RWPE2 (cell line): ENCODE data around the gene CDH20.

Experiments used
- ATAC-seq: fragments of 200-7000 bp; cut with Tn5 transposase; 3 replicates; pipeline ENCODE4 v1.9.1; 2021; ENCODE audit warnings: low read depth
- DNase-seq: peaks from one replicate; pipeline ENCODE4 v3.0.0-alpha.2; 2020; ENCODE audit warnings: low spot score
- H3K27ac ChIP-seq: fragments of 450-650 bp; 2 replicates; pipeline ENCODE4 v1.5.1; 2017; ENCODE audit warnings: mild to moderate bottlenecking; ENCODE audit not compliant: poor library complexity, severe bottlenecking
- H3K27me3 ChIP-seq: fragments of 250-450 bp; sonication (Bioruptor Pico); 2 replicates; pipeline ENCODE4 v1.5.1; 2021; ENCODE audit warnings: mild to moderate bottlenecking, moderate library complexity; ENCODE audit not compliant: insufficient read depth, poor library complexity, severe bottlenecking
- H3K36me3 ChIP-seq: fragments of 250-450 bp; sonication (Bioruptor Pico); 2 replicates; pipeline ENCODE4 v1.5.1; 2020; ENCODE audit warnings: low read depth, mild to moderate bottlenecking, moderate library complexity
- H3K4me1 ChIP-seq: fragments of 250-450 bp; sonication (Bioruptor Pico); 2 replicates; pipeline ENCODE4 v1.5.1; 2021; ENCODE audit warnings: mild to moderate bottlenecking, moderate library complexity; ENCODE audit not compliant: insufficient read depth, poor library complexity, severe bottlenecking
- H3K4me3 ChIP-seq: fragments of 250-450 bp; sonication (Bioruptor Pico); 2 replicates; pipeline ENCODE4 v1.5.1; 2021; ENCODE audit warnings: mild to moderate bottlenecking, moderate library complexity; ENCODE audit not compliant: severe bottlenecking
- H3K9me3 ChIP-seq: fragments of 250-450 bp; sonication (Bioruptor Pico); 2 replicates; pipeline ENCODE4 v1.5.1; 2021; ENCODE audit warnings: mild to moderate bottlenecking, moderate library complexity; ENCODE audit not compliant: severe bottlenecking
- CTCF ChIP-seq: fragments of 450-650 bp; IDR thresholded peaks from one replicate; pipeline ENCODE4 v1.5.1; 2017; ENCODE audit warnings: mild to moderate bottlenecking, moderate library complexity; ENCODE audit not compliant: poor library complexity, severe bottlenecking

CDH20 gene

DNA sequence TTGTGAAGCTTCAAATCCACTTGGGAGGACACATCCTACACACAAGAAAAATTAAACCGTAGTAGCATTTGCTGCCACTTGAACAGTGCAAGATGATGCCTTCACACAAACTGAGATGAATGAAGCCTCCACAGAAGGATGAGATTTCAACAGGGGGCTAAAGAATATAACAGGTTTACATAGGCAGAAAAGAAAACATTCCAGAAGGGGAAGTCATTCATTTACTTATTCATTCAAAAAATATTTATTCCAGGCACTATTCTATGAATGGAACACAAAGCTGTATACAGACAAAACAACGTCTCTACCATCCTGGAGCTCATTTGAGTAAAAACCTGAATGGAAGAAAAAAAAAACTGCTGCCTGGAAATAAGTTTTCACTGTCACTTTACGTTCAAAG is 170.5 kb downstream of the CDH20 start:
- ATAC-seq (peak; percentile 59), DNase-seq (no peak)
- Histone ChIP-seq H3K4me1 (no peaks in the 10 kb centered on the region), H3K9me3 (no peaks in the 10 kb centered on the region), H3K27me3 (no peaks in the 10 kb centered on the region), H3K27ac (no peak overlapping the region), H3K4me3 (no peak overlapping the region), H3K36me3 (no peaks in the 10 kb centered on the region)
- TF ChIP-seq CTCF, result no peak

GRCh38 chr18:61528961-61529360 is 195.7 kb downstream of the CDH20 start:
- Histone ChIP-seq H3K4me1 (no peaks in the 10 kb centered on the region), H3K9me3 (no peaks in the 10 kb centered on the region), H3K27me3 (no peaks in the 10 kb centered on the region), H3K27ac (no peak overlapping the region), H3K36me3 (no peaks in the 10 kb centered on the region), H3K4me3 (no peak overlapping the region)
- no peak for ATAC-seq
- DNase-seq, result no peak
- TF ChIP-seq CTCF, result no peak

DNA sequence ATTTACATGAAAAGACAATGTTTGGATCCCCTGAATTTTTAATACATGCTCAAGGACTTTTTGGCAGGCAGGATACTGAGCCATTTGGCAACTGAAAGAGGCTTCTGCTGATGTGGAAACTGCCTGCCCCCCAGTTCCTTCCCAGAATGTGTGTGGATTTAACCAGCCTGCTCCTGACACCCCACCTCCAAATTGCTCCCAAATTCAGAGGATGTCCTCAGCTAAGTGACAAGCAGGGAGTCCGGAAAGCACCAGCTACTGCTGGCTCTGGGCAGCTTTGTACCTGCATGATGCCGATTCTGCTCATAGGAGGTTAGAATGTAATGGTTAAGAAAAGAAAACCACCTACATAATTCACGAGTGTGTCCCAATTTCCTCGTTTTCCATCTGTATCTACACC is 197.5 kb downstream of the CDH20 start:
- Histone ChIP-seq H3K9me3 (no peaks in the 10 kb centered on the region), H3K27ac (no peak overlapping the region), H3K27me3 (no peaks in the 10 kb centered on the region), H3K36me3 (no peaks in the 10 kb centered on the region), H3K4me1 (no peaks in the 10 kb centered on the region), H3K4me3 (no peak overlapping the region)
- TF ChIP-seq CTCF, result no peak
- no peak for ATAC-seq
- no peak for DNase-seq

GRCh38 chr18:61531182-61531581 is 198.0 kb downstream of the CDH20 start:
- Histone ChIP-seq H3K27me3 (no peaks in the 10 kb centered on the region), H3K36me3 (no peaks in the 10 kb centered on the region), H3K4me1 (no peaks in the 10 kb centered on the region), H3K4me3 (no peak overlapping the region), H3K27ac (no peak overlapping the region), H3K9me3 (no peaks in the 10 kb centered on the region)
- no peak for TF ChIP-seq CTCF
- ATAC-seq, result no peak
- DNase-seq, result no peak

- DNase-seq, result no peak
Measured at GRCh38 chr18:61531891-61532290, 198.7 kb downstream of the CDH20 start.

More at GRCh38 chr18:61531891-61532290, 198.7 kb downstream of the CDH20 start:
- no peak for ATAC-seq
- H3K27me3 ChIP-seq, result no peaks in the 10 kb centered on the region
- no peaks in the 10 kb centered on the region for H3K9me3 ChIP-seq
- no peaks in the 10 kb centered on the region for H3K4me1 ChIP-seq
- no peak overlapping the region for H3K27ac ChIP-seq
- no peak overlapping the region for H3K4me3 ChIP-seq
- no peak for TF ChIP-seq CTCF
- H3K36me3 ChIP-seq, result no peaks in the 10 kb centered on the region
